Progenitor cell of endocrine pancreas (in vitro differentiated cells): Measurements from ENCODE around the gene STRIP1. TPM values are rescaled to one million over a fixed set of nuclear protein-coding genes. Genes with fewer than 3 reads are reported as not detected.
"Not testable (repeated sequence)": the region's sequence is repeated elsewhere in the genome, so short reads cannot be mapped to it uniquely, and the experiment has no call there.

ENCODE experiments used
- DNase-seq: peaks from one replicate; pipeline ENCODE4 v3.0.0; 2021; ENCODE audit warnings: low spot score; ENCODE audit not compliant: unreplicated experiment
- H3K27ac Mint-ChIP-seq: 2 replicates; pipeline ENCODE4 v1.8.0; 2021; ENCODE audit warnings: mild to moderate bottlenecking, moderate library complexity, mixed read lengths
- H3K27me3 Mint-ChIP-seq: 2 replicates; pipeline ENCODE4 v1.8.0; 2021; ENCODE audit warnings: mixed read lengths
- H3K36me3 Mint-ChIP-seq: 2 replicates; pipeline ENCODE4 v1.8.0; 2022; ENCODE audit warnings: mixed read lengths; ENCODE audit not compliant: insufficient read depth
- H3K4me1 Mint-ChIP-seq: 2 replicates; pipeline ENCODE4 v1.8.0; 2021; ENCODE audit warnings: low read depth, mixed read lengths
- H3K4me3 Mint-ChIP-seq: 2 replicates; pipeline ENCODE4 v1.8.0; 2021; ENCODE audit warnings: low read depth, mild to moderate bottlenecking, moderate library complexity, mixed read lengths
- H3K9me3 Mint-ChIP-seq: 2 replicates; pipeline ENCODE4 v1.8.0; 2021; ENCODE audit warnings: low read depth, mixed read lengths
- total RNA-seq: library from RNA; stranded (reverse); gene quantifications from 2 replicates; pipeline ENCODE4 v1.2.1, GENCODE V29; 2021
- TF ChIP-seq, protein P1 (sequence below): fragments of 200-600 bp; sonication (generic); IDR thresholded peaks from one replicate; pipeline ENCODE4 v1.5.0; 2021; ENCODE audit warnings: antibody characterized with exemption, mild to moderate bottlenecking; ENCODE audit not compliant: unreplicated experiment

STRIP1 gene
- total RNA-seq, 1 donor from 2014 or later, result 79.1 TPM

DNA sequence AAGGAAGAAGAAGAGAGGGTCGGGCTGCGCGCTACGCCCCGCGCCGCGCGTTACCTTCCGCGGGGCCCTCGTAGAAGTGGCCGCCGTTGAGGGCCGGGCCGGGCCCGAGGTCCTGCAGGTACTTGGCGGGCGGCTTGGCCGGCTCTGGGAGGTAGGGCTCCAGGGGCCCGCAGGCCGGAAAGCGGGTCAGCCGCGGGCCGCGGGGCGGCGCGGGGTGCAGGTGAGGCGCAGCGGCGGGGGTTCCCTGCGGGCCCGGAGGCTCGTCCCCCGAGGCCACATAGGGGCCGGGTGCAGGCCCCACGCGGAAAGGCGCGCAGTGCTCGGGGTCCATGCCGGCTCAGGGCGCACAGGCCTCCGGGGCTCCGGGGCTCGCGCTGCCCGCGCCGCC, 35.9 kb downstream of the STRIP1 start:
- DNase-seq, result no peak
- TF ChIP-seq, protein P1, sequence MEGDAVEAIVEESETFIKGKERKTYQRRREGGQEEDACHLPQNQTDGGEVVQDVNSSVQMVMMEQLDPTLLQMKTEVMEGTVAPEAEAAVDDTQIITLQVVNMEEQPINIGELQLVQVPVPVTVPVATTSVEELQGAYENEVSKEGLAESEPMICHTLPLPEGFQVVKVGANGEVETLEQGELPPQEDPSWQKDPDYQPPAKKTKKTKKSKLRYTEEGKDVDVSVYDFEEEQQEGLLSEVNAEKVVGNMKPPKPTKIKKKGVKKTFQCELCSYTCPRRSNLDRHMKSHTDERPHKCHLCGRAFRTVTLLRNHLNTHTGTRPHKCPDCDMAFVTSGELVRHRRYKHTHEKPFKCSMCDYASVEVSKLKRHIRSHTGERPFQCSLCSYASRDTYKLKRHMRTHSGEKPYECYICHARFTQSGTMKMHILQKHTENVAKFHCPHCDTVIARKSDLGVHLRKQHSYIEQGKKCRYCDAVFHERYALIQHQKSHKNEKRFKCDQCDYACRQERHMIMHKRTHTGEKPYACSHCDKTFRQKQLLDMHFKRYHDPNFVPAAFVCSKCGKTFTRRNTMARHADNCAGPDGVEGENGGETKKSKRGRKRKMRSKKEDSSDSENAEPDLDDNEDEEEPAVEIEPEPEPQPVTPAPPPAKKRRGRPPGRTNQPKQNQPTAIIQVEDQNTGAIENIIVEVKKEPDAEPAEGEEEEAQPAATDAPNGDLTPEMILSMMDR, result no peak
- H3K27me3 Mint-ChIP-seq, result peaks cover 92% of the 10 kb centered on the region
- H3K4me3 Mint-ChIP-seq, result peak overlapping the region; percentile 63
- no peaks in the 10 kb centered on the region for H3K36me3 Mint-ChIP-seq
- H3K4me1 Mint-ChIP-seq, result peaks cover 5% of the 10 kb centered on the region
- no peaks in the 10 kb centered on the region for H3K9me3 Mint-ChIP-seq
- no peak overlapping the region for H3K27ac Mint-ChIP-seq

- Mint-ChIP-seq H3K36me3 (no peaks in the 10 kb centered on the region), H3K27me3 (peaks cover 92% of the 10 kb centered on the region), H3K4me1 (peaks cover 5% of the 10 kb centered on the region), H3K9me3 (no peaks in the 10 kb centered on the region), H3K4me3 (peak within 1 kb of the TSS; percentile 63), H3K27ac (no peak within 1 kb of the TSS)
- DNase-seq, result no peak
- TF ChIP-seq, protein P1, result no peak
These were observed 36.3 kb downstream of the STRIP1 start, which contains the start of gene ALX3 for GRCh38 chr1:110070671-110071242. TSS of gene ALX3 (minus strand) at chr1:110070672. CDS start at chr1:110070612, 60 bp downstream.

DNA sequence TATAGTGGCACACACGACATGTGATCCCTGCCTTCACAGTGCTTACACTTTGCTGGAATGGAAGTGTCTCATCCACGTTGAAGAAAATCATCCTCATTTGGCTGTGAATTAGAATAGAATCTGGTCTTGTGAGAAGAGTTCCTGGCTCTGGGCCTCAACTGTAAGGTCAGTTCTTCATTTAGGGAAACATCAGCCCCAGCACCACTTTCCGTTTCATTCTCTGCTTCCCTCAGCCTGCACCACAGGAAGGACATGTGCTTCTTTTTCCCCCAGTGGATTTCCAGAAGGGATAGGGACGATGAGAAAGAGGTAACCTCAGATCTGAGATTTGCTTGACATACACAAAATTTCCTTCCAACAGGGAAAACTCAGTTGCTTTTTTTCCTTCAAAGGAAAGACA, 39.7 kb downstream of the STRIP1 start:
- Mint-ChIP-seq H3K4me1 (no peaks in the 10 kb centered on the region), H3K9me3 (no peaks in the 10 kb centered on the region), H3K4me3 (no peak overlapping the region), H3K36me3 (no peaks in the 10 kb centered on the region), H3K27ac (no peak overlapping the region), H3K27me3 (peaks cover 93% of the 10 kb centered on the region)
- DNase-seq, result no peak
- TF ChIP-seq, protein P1, result no peak

DNA sequence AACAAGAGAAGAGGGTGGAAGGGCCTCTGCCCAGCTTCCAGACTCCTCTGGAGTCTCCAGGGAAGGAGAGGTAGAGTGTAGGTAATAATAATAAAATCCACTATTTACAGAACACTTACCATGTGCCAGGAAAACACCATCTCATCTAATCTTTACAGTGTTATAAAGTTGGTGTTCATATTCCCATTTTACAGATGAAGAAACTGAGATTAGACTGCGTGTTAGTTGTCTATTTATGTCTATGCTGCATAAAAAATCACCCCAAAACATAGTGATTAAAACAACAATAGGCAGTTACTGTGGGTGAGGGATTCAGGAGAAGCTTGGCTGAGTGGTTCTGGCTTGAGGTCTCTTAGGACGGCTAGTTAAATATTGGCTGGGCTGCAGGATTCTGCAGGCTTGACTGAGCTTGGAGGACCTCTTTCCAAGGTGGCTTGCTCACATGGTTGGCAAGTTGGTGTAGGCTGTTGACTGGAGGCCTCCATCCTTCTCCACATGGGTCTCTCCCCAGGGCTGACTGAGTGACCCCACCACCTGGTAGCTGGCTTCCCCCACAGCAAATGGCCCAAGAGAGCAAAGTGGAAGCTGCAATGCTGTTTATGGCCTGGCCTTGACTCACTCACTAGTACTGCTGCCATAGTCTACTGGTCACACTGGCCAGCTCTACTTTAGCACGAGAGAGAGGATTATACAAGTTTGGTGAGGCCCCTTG, 42.5 kb downstream of the STRIP1 start:
- no peak overlapping the region for H3K27ac Mint-ChIP-seq
- H3K4me3 Mint-ChIP-seq, result no peak overlapping the region
- H3K4me1 Mint-ChIP-seq, result no peaks in the 10 kb centered on the region
- H3K9me3 Mint-ChIP-seq, result no peaks in the 10 kb centered on the region
- no peak for DNase-seq
- H3K27me3 Mint-ChIP-seq, result peaks cover 94% of the 10 kb centered on the region
- no peaks in the 10 kb centered on the region for H3K36me3 Mint-ChIP-seq
- TF ChIP-seq, protein P1, result no peak

- H3K27me3 Mint-ChIP-seq, result peaks cover 94% of the 10 kb centered on the region
- H3K4me3 Mint-ChIP-seq, H3K27ac Mint-ChIP-seq, H3K36me3 Mint-ChIP-seq, H3K9me3 Mint-ChIP-seq, H3K4me1 Mint-ChIP-seq, DNase-seq: not testable (repeated sequence)
These were observed 45.6 kb downstream of the STRIP1 start for GRCh38 chr1:110079995-110080394.

DNA sequence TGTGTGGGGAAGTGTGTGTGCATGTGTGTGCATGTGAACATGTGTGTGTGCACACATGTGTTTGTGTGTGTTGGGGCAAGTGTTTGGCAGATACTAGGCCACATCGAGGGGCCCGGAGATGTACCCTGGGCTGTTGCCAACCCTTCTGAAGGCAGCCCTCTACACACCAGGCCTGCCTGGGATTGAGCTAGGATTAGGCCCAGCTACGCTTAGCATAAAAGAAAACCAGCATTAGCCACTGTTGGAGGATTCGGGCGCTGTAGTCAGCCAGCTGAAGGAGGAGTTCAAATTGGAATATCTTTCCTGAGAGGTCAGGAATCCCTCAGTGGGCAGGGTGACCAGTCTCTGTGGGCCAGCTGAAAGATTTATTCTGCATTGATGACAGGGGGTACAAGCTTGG, 46.6 kb downstream of the STRIP1 start:
- Mint-ChIP-seq H3K27ac (no peak overlapping the region), H3K4me3 (no peak overlapping the region), H3K27me3 (peaks cover 95% of the 10 kb centered on the region), H3K9me3 (no peaks in the 10 kb centered on the region), H3K4me1 (no peaks in the 10 kb centered on the region), H3K36me3 (no peaks in the 10 kb centered on the region)
- TF ChIP-seq, protein P1, result no peak
- DNase-seq, result no peak
